GM23338 (cell line): Measurements from ENCODE around the gene UQCR11. TPM values are rescaled to one million over a fixed set of nuclear protein-coding genes. Genes with fewer than 3 reads are reported as not detected.

Experiments used
- ATAC-seq: fragments of 200-7000 bp; cut with Tn5 transposase; 3 replicates; pipeline ENCODE4 v1.9.1; 2020
- DNase-seq: peaks from one replicate; pipeline ENCODE4 v3.0.0-alpha.2; 2015; ENCODE audit warnings: low spot score
- H2AFZ ChIP-seq: fragments of 200-600 bp; sonication (generic); 2 replicates; pipeline ENCODE4 v1.8.0; 2016; ENCODE audit warnings: antibody characterized with exemption, mild to moderate bottlenecking, moderate library complexity
- H3F3A ChIP-seq: fragments of 200-600 bp; sonication (generic); replicated peaks from 2 replicates; pipeline ENCODE4 v1.8.0; 2017; ENCODE audit warnings: antibody characterized with exemption, mixed run types, low read depth
- H3K27ac ChIP-seq: fragments of 200-600 bp; sonication (generic); 2 replicates; pipeline ENCODE4 v1.6.1; 2016; ENCODE audit warnings: low read depth
- H3K27me3 ChIP-seq: fragments of 200-600 bp; sonication (generic); 2 replicates; pipeline ENCODE4 v1.8.0; 2016; ENCODE audit warnings: mild to moderate bottlenecking, mixed run types, moderate library complexity; ENCODE audit not compliant: insufficient read depth
- H3K36me3 ChIP-seq: fragments of 200-600 bp; sonication (generic); 2 replicates; pipeline ENCODE4 v1.8.0; 2016; ENCODE audit warnings: mild to moderate bottlenecking; ENCODE audit not compliant: insufficient read depth
- H3K4me1 ChIP-seq: fragments of 200-600 bp; sonication (generic); 2 replicates; pipeline ENCODE4 v1.8.0; 2016; ENCODE audit warnings: mild to moderate bottlenecking, moderate library complexity; ENCODE audit not compliant: insufficient read depth
- H3K4me2 ChIP-seq: fragments of 200-600 bp; sonication (generic); 2 replicates; pipeline ENCODE4 v1.7.1; 2017; ENCODE audit warnings: mixed run types
- H3K4me3 ChIP-seq: fragments of 200-600 bp; sonication (generic); 2 replicates; pipeline ENCODE4 v1.6.1; 2016; ENCODE audit warnings: mixed run types
- H3K79me2 ChIP-seq: fragments of 200-600 bp; sonication (generic); replicated peaks from 2 replicates; pipeline ENCODE4 v1.8.0; 2017; ENCODE audit warnings: mild to moderate bottlenecking; ENCODE audit not compliant: insufficient read depth
- H3K9me2 ChIP-seq: fragments of 200-600 bp; sonication (generic); 2 replicates; pipeline ENCODE4 v1.8.0; 2017; ENCODE audit not compliant: insufficient read depth
- H4K20me1 ChIP-seq: fragments of 200-600 bp; sonication (generic); replicated peaks from 2 replicates; pipeline ENCODE4 v1.8.0; 2017; ENCODE audit warnings: mild to moderate bottlenecking; ENCODE audit not compliant: insufficient read depth
- H3K27ac Mint-ChIP-seq: 2 replicates; pipeline ENCODE4 v1.8.0; 2020; ENCODE audit warnings: inconsistent platforms, mild to moderate bottlenecking, moderate library complexity, mixed read lengths
- H3K27me3 Mint-ChIP-seq: 3 replicates; pipeline ENCODE4 v1.8.0; 2022; ENCODE audit warnings: low read depth, mild to moderate bottlenecking, moderate library complexity, mixed read lengths, inconsistent platforms; ENCODE audit not compliant: insufficient read depth, poor library complexity
- H3K36me3 Mint-ChIP-seq: 3 replicates; pipeline ENCODE4 v1.8.0; 2021; ENCODE audit warnings: low read depth, mild to moderate bottlenecking, inconsistent platforms, moderate library complexity, mixed read lengths
- H3K4me1 Mint-ChIP-seq: 3 replicates; pipeline ENCODE4 v1.8.0; 2020; ENCODE audit warnings: mild to moderate bottlenecking, inconsistent platforms, mixed read lengths
- H3K4me3 Mint-ChIP-seq: 3 replicates; pipeline ENCODE4 v1.8.0; 2021; ENCODE audit warnings: moderate library complexity, mild to moderate bottlenecking, inconsistent platforms, mixed read lengths
- H3K9me3 Mint-ChIP-seq: 3 replicates; pipeline ENCODE4 v1.8.0; 2020; ENCODE audit warnings: moderate library complexity, mild to moderate bottlenecking, inconsistent platforms, mixed read lengths
- CREB1 ChIP-seq: fragments of 250-450 bp; sonication (Bioruptor Pico); IDR thresholded peaks from 2 replicates; pipeline ENCODE4 v1.5.0; 2020; ENCODE audit warnings: low read depth, mild to moderate bottlenecking, moderate library complexity
- EZH2 ChIP-seq: fragments of 200-600 bp; sonication (generic); IDR thresholded peaks from one replicate; pipeline ENCODE4 v1.8.0; 2017; ENCODE audit warnings: antibody characterized with exemption, mild to moderate bottlenecking, low read depth; ENCODE audit not compliant: unreplicated experiment
- EZH2phosphoT487 ChIP-seq: fragments of 200-600 bp; sonication (generic); IDR thresholded peaks from one replicate; pipeline ENCODE4 v1.8.1; 2018; ENCODE audit warnings: antibody characterized with exemption; ENCODE audit not compliant: unreplicated experiment
- JUNB ChIP-seq: IDR thresholded peaks from one replicate; pipeline ENCODE4 v1.6.1; 2016; ENCODE audit warnings: antibody characterized with exemption; ENCODE audit not compliant: unreplicated experiment
- NANOG ChIP-seq: IDR thresholded peaks from 2 replicates; pipeline ENCODE4 v1.6.1; 2016; ENCODE audit warnings: antibody characterized with exemption, borderline replicate concordance
- STAT1 ChIP-seq: IDR thresholded peaks from one replicate; pipeline ENCODE4 v1.6.1; 2016; ENCODE audit warnings: antibody characterized with exemption; ENCODE audit not compliant: unreplicated experiment
- ZNF114 ChIP-seq: fragments of 250-450 bp; sonication (Bioruptor Pico); IDR thresholded peaks from 2 replicates; pipeline ENCODE4 v1.5.0; 2020; ENCODE audit warnings: mild to moderate bottlenecking, moderate library complexity
- ZNF331 ChIP-seq: fragments of 250-450 bp; sonication (Bioruptor Pico); IDR thresholded peaks from 2 replicates; pipeline ENCODE4 v1.5.0; 2020; ENCODE audit warnings: low read depth, mild to moderate bottlenecking, moderate library complexity
- polyA plus RNA-seq: library from polyadenylated mRNA; unstranded; fragments of >200 nt; fragmentation: Nextera tagmentation; extraction: Ambion mirVana; gene quantifications from 2 replicates; pipeline ENCODE4 v1.2.1, GENCODE V29; 2016
- total RNA-seq: library from RNA; depleted of rRNA; stranded (reverse); fragments of >200 nt; shearing (Covaris generic); gene quantifications from 2 replicates; pipeline ENCODE4 v1.2.3, GENCODE V29; 2014
- TF ChIP-seq, protein P1 (sequence below): fragments of 250-450 bp; sonication (Bioruptor Pico); IDR thresholded peaks from 2 replicates; pipeline ENCODE4 v1.5.0; 2020; ENCODE audit warnings: mild to moderate bottlenecking, moderate library complexity
- TF ChIP-seq, protein P2 (sequence below), 2 experiments: fragments of 200-600 bp in 1 of 2; sonication (generic) in 1 of 2; conservative IDR thresholded peaks; 2 replicates each; pipeline versions ENCODE4 v1.5.1 to v1.6.1; 2016 to 2017; ENCODE audit warnings: antibody characterized with exemption in 2 of 2, low read depth in 2 of 2, mild to moderate bottlenecking in 2 of 2, moderate library complexity in 1 of 2
- TF ChIP-seq, protein P3 (sequence below): IDR thresholded peaks from one replicate; pipeline ENCODE4 v1.6.1; 2018; ENCODE audit warnings: antibody characterized with exemption; ENCODE audit not compliant: unreplicated experiment

Gene UQCR11
- total and polyA plus RNA-seq, 2 experiments from 2014 or later: 46.4 to 413 TPM

DNA sequence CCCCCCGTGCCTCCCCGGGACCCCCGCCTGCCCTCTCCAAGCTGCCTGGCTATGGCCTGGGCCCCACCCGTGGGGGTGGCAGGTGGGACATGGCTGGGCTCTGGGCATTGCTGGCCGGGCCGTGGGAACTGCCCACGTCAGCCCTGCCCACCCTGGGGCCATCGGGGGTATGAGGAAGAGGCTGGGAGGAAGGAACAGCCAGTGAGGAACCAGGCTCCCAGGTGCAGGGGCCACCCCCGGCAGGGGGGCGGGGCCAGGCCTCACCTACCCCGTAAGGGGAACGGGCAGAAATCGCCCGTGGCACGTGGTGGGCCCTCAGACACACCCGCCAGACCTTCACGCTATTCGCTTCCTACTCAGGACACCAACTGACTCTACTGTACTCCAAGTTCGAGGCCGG, 24.8 kb upstream of the UQCR11 start (continued):
- TF ChIP-seq, protein P1, sequence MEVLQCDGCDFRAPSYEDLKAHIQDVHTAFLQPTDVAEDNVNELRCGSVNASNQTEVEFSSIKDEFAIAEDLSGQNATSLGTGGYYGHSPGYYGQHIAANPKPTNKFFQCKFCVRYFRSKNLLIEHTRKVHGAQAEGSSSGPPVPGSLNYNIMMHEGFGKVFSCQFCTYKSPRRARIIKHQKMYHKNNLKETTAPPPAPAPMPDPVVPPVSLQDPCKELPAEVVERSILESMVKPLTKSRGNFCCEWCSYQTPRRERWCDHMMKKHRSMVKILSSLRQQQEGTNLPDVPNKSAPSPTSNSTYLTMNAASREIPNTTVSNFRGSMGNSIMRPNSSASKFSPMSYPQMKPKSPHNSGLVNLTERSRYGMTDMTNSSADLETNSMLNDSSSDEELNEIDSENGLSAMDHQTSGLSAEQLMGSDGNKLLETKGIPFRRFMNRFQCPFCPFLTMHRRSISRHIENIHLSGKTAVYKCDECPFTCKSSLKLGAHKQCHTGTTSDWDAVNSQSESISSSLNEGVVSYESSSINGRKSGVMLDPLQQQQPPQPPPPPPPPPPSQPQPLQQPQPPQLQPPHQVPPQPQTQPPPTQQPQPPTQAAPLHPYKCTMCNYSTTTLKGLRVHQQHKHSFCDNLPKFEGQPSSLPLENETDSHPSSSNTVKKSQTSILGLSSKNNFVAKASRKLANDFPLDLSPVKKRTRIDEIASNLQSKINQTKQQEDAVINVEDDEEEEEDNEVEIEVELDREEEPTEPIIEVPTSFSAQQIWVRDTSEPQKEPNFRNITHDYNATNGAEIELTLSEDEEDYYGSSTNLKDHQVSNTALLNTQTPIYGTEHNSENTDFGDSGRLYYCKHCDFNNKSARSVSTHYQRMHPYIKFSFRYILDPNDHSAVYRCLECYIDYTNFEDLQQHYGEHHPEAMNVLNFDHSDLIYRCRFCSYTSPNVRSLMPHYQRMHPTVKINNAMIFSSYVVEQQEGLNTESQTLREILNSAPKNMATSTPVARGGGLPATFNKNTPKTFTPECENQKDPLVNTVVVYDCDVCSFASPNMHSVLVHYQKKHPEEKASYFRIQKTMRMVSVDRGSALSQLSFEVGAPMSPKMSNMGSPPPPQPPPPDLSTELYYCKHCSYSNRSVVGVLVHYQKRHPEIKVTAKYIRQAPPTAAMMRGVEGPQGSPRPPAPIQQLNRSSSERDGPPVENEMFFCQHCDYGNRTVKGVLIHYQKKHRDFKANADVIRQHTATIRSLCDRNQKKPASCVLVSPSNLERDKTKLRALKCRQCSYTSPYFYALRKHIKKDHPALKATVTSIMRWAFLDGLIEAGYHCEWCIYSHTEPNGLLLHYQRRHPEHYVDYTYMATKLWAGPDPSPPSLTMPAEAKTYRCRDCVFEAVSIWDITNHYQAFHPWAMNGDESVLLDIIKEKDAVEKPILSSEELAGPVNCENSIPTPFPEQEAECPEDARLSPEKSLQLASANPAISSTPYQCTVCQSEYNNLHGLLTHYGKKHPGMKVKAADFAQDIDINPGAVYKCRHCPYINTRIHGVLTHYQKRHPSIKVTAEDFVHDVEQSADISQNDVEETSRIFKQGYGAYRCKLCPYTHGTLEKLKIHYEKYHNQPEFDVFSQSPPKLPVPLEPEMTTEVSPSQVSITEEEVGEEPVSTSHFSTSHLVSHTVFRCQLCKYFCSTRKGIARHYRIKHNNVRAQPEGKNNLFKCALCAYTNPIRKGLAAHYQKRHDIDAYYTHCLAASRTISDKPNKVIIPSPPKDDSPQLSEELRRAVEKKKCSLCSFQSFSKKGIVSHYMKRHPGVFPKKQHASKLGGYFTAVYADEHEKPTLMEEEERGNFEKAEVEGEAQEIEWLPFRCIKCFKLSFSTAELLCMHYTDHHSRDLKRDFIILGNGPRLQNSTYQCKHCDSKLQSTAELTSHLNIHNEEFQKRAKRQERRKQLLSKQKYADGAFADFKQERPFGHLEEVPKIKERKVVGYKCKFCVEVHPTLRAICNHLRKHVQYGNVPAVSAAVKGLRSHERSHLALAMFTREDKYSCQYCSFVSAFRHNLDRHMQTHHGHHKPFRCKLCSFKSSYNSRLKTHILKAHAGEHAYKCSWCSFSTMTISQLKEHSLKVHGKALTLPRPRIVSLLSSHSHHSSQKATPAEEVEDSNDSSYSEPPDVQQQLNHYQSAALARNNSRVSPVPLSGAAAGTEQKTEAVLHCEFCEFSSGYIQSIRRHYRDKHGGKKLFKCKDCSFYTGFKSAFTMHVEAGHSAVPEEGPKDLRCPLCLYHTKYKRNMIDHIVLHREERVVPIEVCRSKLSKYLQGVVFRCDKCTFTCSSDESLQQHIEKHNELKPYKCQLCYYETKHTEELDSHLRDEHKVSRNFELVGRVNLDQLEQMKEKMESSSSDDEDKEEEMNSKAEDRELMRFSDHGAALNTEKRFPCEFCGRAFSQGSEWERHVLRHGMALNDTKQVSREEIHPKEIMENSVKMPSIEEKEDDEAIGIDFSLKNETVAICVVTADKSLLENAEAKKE (CRISPR knock-in tag): no peak
- no peak for TF ChIP-seq EZH2
- TF ChIP-seq JUNB: no peak
- no peak for TF ChIP-seq ZNF114
- TF ChIP-seq STAT1: no peak
- no peak for TF ChIP-seq NANOG

DNA sequence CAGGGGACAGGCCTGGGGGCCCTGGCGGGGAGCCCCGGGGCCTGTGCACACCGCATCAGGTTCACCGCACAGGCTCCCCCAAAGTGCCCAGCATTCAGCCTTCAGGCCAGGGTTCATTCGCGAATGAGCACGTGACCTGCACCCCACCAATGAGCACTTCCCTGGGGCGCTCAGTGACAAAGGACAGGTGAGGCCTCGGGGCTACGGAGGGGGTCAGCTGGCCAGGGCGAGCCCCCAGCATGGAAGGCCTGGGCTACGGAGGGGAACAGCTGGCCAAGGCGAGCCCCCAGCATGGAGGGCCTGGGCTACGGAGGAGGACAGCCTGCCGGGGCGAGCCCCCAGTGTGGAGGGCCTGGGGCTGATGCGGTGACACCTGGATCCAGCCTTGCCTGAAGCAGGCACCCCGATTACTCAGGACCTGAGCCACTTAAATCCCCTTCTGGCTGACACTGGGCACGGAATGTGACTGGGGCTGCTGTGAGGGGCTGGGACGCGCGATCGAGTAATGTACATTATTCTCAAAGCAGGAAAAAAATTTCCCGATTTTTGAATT, 24.1 kb upstream of the UQCR11 start:
- Mint-ChIP-seq H3K36me3 (peaks cover 34% of the 10 kb centered on the region), H3K27me3 (peaks cover 13% of the 10 kb centered on the region), H3K27ac (no peak overlapping the region), H3K4me1 (peaks cover under 1% of the 10 kb centered on the region; the same call in 2 of the 3 replicates), H3K9me3 (no peaks in the 10 kb centered on the region), H3K4me3 (no peak overlapping the region)
- H3K27me3 ChIP-seq: no peaks in the 10 kb centered on the region
- H3K4me2 ChIP-seq: no peak overlapping the region
- peaks cover 5% of the 10 kb centered on the region for H3K79me2 ChIP-seq
- H3K4me1 ChIP-seq: no peaks in the 10 kb centered on the region
- H3K4me3 ChIP-seq: no peak overlapping the region
- DNase-seq (no peak), ATAC-seq (no peak)
- no peak overlapping the region for H2AFZ ChIP-seq
- H3K36me3 ChIP-seq: peaks cover 5% of the 10 kb centered on the region; the same call in 1 of the 2 replicates
- no peak overlapping the region for H3K27ac ChIP-seq
- peaks cover 9% of the 10 kb centered on the region; the same call in 1 of the 2 replicates for H3F3A ChIP-seq
- no peaks in the 10 kb centered on the region for H3K9me2 ChIP-seq
- peaks cover 25% of the 10 kb centered on the region for H4K20me1 ChIP-seq
- TF ChIP-seq EZH2phosphoT487 (no peak), NANOG (no peak), STAT1 (no peak), ZNF331 (CRISPR knock-in tag) (no peak), CREB1 (CRISPR knock-in tag) (no peak), ZNF114 (no peak), EZH2 (no peak)
- TF ChIP-seq, protein P2, sequence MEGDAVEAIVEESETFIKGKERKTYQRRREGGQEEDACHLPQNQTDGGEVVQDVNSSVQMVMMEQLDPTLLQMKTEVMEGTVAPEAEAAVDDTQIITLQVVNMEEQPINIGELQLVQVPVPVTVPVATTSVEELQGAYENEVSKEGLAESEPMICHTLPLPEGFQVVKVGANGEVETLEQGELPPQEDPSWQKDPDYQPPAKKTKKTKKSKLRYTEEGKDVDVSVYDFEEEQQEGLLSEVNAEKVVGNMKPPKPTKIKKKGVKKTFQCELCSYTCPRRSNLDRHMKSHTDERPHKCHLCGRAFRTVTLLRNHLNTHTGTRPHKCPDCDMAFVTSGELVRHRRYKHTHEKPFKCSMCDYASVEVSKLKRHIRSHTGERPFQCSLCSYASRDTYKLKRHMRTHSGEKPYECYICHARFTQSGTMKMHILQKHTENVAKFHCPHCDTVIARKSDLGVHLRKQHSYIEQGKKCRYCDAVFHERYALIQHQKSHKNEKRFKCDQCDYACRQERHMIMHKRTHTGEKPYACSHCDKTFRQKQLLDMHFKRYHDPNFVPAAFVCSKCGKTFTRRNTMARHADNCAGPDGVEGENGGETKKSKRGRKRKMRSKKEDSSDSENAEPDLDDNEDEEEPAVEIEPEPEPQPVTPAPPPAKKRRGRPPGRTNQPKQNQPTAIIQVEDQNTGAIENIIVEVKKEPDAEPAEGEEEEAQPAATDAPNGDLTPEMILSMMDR (conservative IDR thresholded peaks at IDR 0.05; ENCODE audit: low read depth in 2 of 2): no peak
- TF ChIP-seq, protein P3, sequence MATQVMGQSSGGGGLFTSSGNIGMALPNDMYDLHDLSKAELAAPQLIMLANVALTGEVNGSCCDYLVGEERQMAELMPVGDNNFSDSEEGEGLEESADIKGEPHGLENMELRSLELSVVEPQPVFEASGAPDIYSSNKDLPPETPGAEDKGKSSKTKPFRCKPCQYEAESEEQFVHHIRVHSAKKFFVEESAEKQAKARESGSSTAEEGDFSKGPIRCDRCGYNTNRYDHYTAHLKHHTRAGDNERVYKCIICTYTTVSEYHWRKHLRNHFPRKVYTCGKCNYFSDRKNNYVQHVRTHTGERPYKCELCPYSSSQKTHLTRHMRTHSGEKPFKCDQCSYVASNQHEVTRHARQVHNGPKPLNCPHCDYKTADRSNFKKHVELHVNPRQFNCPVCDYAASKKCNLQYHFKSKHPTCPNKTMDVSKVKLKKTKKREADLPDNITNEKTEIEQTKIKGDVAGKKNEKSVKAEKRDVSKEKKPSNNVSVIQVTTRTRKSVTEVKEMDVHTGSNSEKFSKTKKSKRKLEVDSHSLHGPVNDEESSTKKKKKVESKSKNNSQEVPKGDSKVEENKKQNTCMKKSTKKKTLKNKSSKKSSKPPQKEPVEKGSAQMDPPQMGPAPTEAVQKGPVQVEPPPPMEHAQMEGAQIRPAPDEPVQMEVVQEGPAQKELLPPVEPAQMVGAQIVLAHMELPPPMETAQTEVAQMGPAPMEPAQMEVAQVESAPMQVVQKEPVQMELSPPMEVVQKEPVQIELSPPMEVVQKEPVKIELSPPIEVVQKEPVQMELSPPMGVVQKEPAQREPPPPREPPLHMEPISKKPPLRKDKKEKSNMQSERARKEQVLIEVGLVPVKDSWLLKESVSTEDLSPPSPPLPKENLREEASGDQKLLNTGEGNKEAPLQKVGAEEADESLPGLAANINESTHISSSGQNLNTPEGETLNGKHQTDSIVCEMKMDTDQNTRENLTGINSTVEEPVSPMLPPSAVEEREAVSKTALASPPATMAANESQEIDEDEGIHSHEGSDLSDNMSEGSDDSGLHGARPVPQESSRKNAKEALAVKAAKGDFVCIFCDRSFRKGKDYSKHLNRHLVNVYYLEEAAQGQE: no peak
